Measurements from ENCODE around the gene HNRNPL.
"Not testable (repeated sequence)": the region's sequence is repeated elsewhere in the genome, so short reads cannot be mapped to it uniquely, and the experiment has no call there.

HNRNPL gene

GRCh38 chr19:38890686-38891085 is 40.9 kb upstream of the HNRNPL start:
- Histone ChIP-seq H3K4me2 (ENCODE audit: low read depth, low read length, poor library complexity, severe bottlenecking) (no peak overlapping the region), H3K4me1 (ENCODE audit: insufficient read depth, low read length, poor library complexity, severe bottlenecking) (no peaks in the 10 kb centered on the region), H3K9ac (ENCODE audit: low read depth, low read length, poor library complexity, severe bottlenecking) (no peak overlapping the region), H3F3A (ENCODE audit: low read depth) (no peaks in the 10 kb centered on the region), H3K9me2 (replicated peaks; ENCODE audit: low read depth, low read length) (no peaks in the 10 kb centered on the region), H2AFZ (ENCODE audit: low read length) (no peak overlapping the region), H4K20me1 (ENCODE audit: insufficient read depth, low read length, poor library complexity, severe bottlenecking) (no peaks in the 10 kb centered on the region), H3K9me3 (ENCODE audit: insufficient read depth, low read depth, low read length) (no peaks in the 10 kb centered on the region), H3K4me3 (ENCODE audit: low read length, poor library complexity, severe bottlenecking) (no peak overlapping the region), H3K79me2 (ENCODE audit: insufficient read depth, low read length) (no peaks in the 10 kb centered on the region), H3K27me3 (ENCODE audit: insufficient read depth, low read length, poor library complexity, severe bottlenecking) (no peaks in the 10 kb centered on the region), H3K36me3 (ENCODE audit: insufficient read depth, low read length) (peaks cover 8% of the 10 kb centered on the region; the same call in 1 of the 2 replicates)
- TF ChIP-seq EZH2phosphoT487 (IDR thresholded peaks at IDR 0.05; ENCODE audit: borderline replicate concordance) = no peak
- no peak for TF ChIP-seq CTCF (conservative IDR thresholded peaks at IDR 0.05; ENCODE audit: low read length)

- Histone ChIP-seq H3K4me3 (ENCODE audit: low read length, poor library complexity, severe bottlenecking) (no peak overlapping the region), H4K20me1 (ENCODE audit: insufficient read depth, low read length, poor library complexity, severe bottlenecking) (no peaks in the 10 kb centered on the region), H3F3A (ENCODE audit: low read depth) (no peaks in the 10 kb centered on the region), H3K9me3 (ENCODE audit: insufficient read depth, low read depth, low read length) (no peaks in the 10 kb centered on the region), H3K9me2 (replicated peaks; ENCODE audit: low read depth, low read length) (no peaks in the 10 kb centered on the region), H3K79me2 (ENCODE audit: insufficient read depth, low read length) (no peaks in the 10 kb centered on the region), H3K9ac (ENCODE audit: low read depth, low read length, poor library complexity, severe bottlenecking) (no peak overlapping the region), H3K27me3 (ENCODE audit: insufficient read depth, low read length, poor library complexity, severe bottlenecking) (no peaks in the 10 kb centered on the region), H3K4me1 (ENCODE audit: insufficient read depth, low read length, poor library complexity, severe bottlenecking) (no peaks in the 10 kb centered on the region), H3K36me3 (ENCODE audit: insufficient read depth, low read length) (peaks cover 8% of the 10 kb centered on the region; the same call in 1 of the 2 replicates), H2AFZ (ENCODE audit: low read length) (no peak overlapping the region), H3K4me2 (ENCODE audit: low read depth, low read length, poor library complexity, severe bottlenecking) (no peak overlapping the region)
- no peak for TF ChIP-seq EZH2phosphoT487 (IDR thresholded peaks at IDR 0.05; ENCODE audit: borderline replicate concordance)
- no peak for TF ChIP-seq CTCF (conservative IDR thresholded peaks at IDR 0.05; ENCODE audit: low read length)
These were observed 40.0 kb upstream of the HNRNPL start for GRCh38 chr19:38889803-38890202.

DNA sequence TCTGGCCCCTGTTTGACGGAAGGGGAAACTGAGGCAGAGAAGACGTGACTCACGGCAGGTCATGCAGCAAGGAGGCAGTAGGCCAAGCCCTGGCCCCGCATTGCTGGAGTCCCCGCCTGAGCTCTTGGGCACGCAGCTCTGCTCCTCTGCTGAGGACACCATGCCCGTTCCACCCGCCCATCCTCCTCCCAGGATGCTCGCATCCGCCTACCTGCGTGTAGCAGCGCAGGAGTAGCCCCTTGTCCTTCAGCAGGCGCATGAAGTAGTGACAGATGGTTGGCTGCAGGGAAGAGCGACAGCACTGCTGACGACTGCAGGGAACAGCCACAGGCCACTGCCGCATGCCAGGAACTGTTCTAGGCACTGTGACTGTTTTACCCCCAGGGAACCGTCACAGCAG is 39.1 kb upstream of the HNRNPL start:
- H3K4me3 ChIP-seq (ENCODE audit: low read length, poor library complexity, severe bottlenecking) = no peak overlapping the region
- H3K9ac ChIP-seq (ENCODE audit: low read depth, low read length, poor library complexity, severe bottlenecking) = no peak overlapping the region
- no peak overlapping the region for H2AFZ ChIP-seq (ENCODE audit: low read length)
- no peaks in the 10 kb centered on the region for H3K9me2 ChIP-seq (replicated peaks; ENCODE audit: low read depth, low read length)
- no peaks in the 10 kb centered on the region for H3K4me1 ChIP-seq (ENCODE audit: insufficient read depth, low read length, poor library complexity, severe bottlenecking)
- H4K20me1 ChIP-seq (ENCODE audit: insufficient read depth, low read length, poor library complexity, severe bottlenecking) = no peaks in the 10 kb centered on the region
- no peak overlapping the region for H3K4me2 ChIP-seq (ENCODE audit: low read depth, low read length, poor library complexity, severe bottlenecking)
- no peaks in the 10 kb centered on the region for H3K79me2 ChIP-seq (ENCODE audit: insufficient read depth, low read length)
- no peaks in the 10 kb centered on the region for H3K9me3 ChIP-seq (ENCODE audit: insufficient read depth, low read depth, low read length)
- H3F3A ChIP-seq (ENCODE audit: low read depth) = no peaks in the 10 kb centered on the region
- TF ChIP-seq EZH2phosphoT487 (IDR thresholded peaks at IDR 0.05; ENCODE audit: borderline replicate concordance) = no peak
- TF ChIP-seq CTCF (conservative IDR thresholded peaks at IDR 0.05; ENCODE audit: low read length) = no peak
- no peaks in the 10 kb centered on the region for H3K27me3 ChIP-seq (ENCODE audit: insufficient read depth, low read length, poor library complexity, severe bottlenecking)
- H3K36me3 ChIP-seq (ENCODE audit: insufficient read depth, low read length) = peaks cover 8% of the 10 kb centered on the region; the same call in 1 of the 2 replicates

GRCh38 chr19:38884691-38885090 is 34.9 kb upstream of the HNRNPL start:
- not testable (repeated sequence) for H3K27me3 ChIP-seq (ENCODE audit: insufficient read depth, low read length, poor library complexity, severe bottlenecking); H3K4me3 ChIP-seq (ENCODE audit: low read length, poor library complexity, severe bottlenecking); H3K9me2 ChIP-seq (replicated peaks; ENCODE audit: low read depth, low read length); H3F3A ChIP-seq (ENCODE audit: low read depth); H3K9me3 ChIP-seq (ENCODE audit: insufficient read depth, low read depth, low read length); H3K4me1 ChIP-seq (ENCODE audit: insufficient read depth, low read length, poor library complexity, severe bottlenecking); H3K36me3 ChIP-seq (ENCODE audit: insufficient read depth, low read length); H2AFZ ChIP-seq (ENCODE audit: low read length); H3K9ac ChIP-seq (ENCODE audit: low read depth, low read length, poor library complexity, severe bottlenecking); H4K20me1 ChIP-seq (ENCODE audit: insufficient read depth, low read length, poor library complexity, severe bottlenecking); H3K4me2 ChIP-seq (ENCODE audit: low read depth, low read length, poor library complexity, severe bottlenecking); H3K79me2 ChIP-seq (ENCODE audit: insufficient read depth, low read length)

Measured in Loucy (cell line).